Activated CD8-positive, alpha-beta memory T cell treated with anti-CD3 and anti-CD28 coated beads for 48 hours (primary cell): ENCODE results near the gene PRADC1.
A peak's percentile ranks its signal among the peaks of the same experiment; 100 is the strongest.
"Not testable (repeated sequence)": the region's sequence is repeated elsewhere in the genome, so short reads cannot be mapped to it uniquely, and the experiment has no call there.

Source experiments
- DNase-seq, 3 experiments: peaks; one replicate each; pipeline ENCODE4 v3.0.0-alpha.2; 2020; ENCODE audit warnings: low read depth in 2 of 3, low spot score in 2 of 3

The PRADC1 gene

DNA sequence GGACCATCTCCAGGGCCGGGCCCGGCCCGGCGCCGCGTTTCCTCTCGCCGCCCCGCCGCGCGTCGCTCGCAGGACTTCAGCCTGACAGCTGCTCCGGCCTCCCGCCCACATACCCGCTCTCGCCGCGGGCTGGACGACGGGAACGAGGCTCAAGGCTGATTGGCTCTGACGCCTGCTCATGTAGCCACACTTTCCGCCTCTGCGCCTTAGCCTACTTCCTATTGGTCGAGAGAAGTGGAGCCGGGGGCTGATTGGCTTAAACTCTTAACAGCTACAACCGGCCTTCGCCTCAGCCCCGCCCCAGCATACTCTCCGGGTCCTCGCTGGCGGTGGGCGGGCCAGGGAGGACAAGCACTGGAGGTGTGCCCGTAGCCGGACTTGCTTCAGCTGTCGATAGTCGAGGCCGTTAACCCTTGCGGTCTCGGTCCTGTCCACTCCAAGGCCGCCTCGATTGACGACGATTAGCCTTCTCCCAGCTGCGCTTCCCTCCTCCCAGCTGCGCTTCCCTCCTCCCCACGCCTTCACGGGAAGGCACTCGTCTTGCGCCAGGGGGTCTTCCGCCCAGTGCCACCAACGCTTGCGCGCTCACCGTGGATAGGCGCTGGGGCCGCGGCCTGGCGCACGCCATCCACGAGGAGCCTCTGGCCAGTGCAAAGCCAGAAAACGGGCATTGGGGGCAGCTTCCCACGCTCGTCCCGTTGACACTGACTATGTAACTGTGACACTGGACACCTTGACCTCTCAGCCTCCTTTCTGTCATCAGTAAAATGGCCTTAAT, at the start of gene PRADC1:
Gene PRADC1, minus strand, starts transcription at position 86 of the 778 bp plus-strand sequence. Its CDS starts 79 bp downstream, at position 7.
- peak; percentile 78 to 89 (median 84) for DNase-seq

DNA sequence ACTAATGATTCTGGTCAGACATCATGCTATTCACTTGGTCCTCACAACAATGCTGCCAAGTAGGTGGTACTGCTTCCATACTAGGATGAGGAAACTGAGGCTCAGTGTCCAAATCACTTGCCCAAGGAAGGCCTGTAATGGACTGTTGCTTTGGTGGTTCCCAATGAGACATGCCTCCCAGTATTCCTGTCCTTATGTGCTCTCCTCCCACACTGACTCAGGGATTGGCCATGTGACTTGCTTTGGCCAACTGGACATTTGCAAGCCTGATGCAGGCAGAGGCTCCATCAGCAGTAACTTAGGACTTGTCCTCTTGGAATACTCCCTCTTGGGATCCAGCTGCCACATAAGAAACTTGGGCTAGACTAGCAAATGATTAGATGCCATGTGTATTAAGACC, 48.2 kb upstream of the PRADC1 start:
- DNase-seq = no peak

DNA sequence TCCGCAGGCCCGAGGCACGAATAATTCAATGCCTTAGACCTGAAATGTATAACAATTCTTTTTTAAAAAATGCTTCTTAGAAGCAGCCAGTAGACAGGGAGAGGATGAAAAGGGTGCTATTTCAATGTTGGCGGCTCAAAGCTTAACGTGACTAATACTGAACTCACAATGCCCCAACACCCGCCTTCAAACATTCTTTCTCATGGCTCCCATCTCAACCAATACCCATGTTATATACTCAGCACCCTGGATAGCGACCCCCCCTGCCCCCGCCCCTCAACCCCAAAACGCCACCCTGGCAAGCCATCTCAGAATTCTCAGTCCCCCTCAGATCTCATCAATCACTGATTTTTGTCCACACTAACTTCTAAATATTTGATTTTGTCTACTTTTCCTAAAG, 46.8 kb upstream of the PRADC1 start:
- no peak for DNase-seq

DNA sequence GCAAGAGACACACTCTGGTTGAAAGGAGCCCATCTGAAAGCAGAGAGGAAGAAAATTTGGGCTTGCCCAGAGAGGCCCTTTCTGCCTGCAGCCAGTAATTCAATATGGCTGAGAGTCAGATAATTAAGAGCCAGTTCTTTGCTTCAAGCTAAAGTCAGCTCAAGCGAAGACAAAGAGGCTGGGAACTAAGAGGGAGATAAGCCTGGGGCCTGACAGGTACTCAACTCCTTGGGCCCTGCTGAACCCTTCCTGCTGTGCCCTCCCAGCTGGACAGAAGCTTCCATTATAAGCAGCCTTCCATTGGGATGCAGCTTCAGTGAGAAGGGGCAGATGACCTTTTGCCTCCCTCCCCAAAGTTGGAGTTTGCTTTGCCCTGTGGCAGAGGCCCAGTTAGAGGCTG, 39.2 kb upstream of the PRADC1 start:
- no peak for DNase-seq

DNA sequence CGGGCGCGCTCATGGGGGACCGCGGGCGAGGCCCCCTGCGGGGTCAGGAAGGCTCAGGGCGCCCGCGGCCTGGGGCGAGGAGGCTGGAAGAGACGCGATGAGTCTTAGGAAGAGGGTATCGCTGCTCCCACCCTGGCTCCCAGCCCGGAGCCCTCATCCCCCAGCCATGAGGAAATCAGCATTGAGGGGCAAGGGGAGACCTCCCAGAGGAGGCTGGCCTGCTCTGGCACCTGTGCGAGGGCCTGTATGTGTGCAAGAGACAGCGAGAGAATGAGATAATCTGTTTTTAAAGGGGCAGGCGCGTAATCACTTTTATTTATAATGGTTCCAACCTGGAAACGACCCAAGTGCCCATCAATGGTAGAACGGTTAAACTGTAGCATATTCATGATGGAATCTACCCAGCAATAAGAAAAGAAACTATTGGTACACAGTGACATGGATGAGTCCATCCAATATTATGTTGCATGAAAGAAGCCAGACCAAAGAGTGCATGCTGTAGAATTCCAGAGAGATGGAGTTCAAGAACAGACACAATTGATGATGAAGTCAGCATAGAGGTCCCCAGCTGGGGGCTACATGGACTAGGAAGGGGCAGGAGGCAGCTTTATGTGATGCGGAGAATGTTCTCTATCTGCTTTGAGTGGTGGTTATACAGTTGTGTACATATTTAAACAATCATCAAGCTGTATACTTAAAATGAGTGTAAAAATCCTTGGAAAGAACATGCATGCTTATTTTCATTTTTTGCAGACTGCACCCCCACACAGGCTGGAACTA, 36.8 kb upstream of the PRADC1 start:
- DNase-seq = no peak

DNA sequence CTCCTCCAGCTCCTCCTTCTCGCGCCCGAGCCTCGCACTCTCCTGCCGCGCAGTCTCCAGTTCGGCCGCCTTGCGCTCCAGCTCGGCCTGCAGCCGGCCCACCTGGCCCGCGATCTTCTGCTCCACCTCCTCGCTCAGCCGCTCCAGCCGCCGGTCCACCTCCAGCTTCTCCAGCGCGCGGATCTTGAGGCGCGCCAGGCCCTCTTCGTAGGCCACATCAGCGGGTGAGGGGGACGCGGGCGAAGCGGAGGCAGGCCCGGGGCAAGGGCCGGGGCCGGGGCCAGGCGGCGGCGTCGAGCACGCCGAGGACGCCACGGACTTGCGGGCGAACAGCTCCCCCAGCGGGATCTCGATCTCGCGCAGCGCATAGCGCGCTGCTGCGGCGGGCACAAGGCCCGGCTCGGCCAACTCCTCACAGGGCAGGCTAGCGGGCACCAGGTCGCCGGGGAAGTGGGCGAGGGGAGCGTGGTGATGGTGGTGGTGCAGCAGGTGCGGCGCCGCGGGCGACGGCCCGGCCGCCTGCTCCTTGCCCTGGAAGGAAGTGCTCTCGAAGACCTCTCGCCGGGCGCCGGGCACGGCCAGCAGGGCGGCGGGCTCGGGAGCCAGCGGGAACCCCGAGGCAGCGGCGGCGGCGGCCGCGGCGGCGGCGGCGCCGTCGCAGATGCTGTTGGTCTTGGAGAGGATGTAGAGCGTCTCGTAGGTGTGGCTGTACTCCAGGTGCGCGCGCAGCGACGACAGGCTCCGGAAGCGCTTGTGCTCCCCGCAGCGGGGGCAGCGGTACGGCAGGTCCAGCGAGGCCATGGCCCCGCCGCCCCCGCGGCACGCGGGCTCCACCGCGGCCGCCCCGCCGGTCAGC, 36.0 kb upstream of the PRADC1 start:
- peak; percentile 42 to 46 (median 42) for DNase-seq

DNA sequence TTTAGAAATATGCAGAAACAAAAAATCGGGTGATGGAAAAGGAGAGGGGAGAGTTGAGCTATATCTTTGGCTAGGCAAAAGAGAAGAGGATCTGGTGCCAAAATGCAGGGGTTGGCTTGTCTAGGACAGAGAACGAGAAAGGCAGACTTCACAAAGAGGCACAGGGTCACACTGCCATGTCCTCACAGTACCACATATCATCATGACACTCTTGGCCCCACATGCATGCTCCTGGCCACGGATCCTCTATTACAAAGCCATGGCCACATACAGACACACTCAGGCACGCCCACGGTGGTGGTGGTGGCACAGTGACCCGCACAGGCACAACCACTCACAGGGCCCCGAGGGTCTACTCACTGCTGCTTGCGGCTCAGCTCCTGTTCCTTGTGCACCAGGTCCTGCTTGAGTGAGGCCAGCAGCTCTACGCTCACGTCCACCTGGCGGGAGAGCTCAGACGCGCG, 35.4 kb upstream of the PRADC1 start:
- DNase-seq = no peak

DNA sequence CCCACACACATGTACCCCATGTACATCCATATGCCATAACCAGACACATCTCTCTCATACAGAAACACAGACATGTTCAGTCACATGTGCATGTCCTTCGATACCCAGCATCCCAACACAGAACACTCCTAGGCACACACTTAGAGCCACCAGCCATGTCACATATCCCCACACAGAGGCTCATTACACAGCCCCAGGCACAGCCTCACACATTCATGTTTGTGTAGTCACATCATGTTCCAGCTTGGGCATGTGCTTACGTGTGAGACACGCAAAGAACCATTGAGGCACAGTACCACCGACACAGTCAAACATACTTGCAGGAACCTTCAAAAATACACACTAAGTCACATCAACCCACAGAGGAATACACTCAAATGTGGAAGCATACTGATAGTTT, 34.0 kb upstream of the PRADC1 start:
- no peak for DNase-seq

DNA sequence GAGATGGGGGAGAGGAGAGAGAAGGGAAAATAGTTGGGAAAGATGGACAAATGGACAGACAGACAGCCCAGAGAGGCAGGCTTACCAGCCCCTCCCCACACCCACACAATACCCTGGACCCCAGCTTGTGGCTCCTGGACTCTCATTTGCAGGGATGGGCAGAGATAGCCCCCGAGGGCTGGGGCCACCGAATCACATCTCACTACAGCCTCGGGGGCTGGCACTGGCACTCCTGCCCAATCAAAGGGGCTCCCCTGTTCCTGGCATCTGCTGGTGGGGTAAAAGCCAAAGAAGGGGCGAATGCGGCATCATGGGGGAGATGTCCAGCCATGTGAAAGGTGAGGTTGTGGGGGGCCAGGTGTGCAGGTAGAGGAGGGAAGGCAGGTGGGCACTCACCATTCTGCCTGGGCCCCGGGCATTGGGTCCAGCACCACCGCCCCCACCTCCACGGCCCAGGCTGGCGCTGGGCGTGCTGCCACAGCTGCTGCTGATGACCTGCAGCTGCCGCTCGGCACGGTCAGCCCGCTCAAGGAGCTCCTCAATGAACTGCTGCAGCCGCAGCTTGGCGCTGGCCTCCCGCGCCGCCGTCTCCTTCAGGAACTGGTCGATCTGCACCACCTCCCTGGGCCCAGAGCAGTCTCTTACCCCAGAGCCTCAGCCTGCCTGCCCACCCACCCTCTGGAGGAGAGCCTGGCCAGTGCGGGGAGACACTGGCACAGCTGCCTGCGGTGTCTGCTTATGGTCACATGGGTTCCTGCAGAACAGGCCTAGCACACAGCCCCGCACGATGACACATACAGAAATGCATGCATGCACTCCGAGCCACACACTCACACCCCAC, 33.2 kb upstream of the PRADC1 start:
- no peak for DNase-seq

DNA sequence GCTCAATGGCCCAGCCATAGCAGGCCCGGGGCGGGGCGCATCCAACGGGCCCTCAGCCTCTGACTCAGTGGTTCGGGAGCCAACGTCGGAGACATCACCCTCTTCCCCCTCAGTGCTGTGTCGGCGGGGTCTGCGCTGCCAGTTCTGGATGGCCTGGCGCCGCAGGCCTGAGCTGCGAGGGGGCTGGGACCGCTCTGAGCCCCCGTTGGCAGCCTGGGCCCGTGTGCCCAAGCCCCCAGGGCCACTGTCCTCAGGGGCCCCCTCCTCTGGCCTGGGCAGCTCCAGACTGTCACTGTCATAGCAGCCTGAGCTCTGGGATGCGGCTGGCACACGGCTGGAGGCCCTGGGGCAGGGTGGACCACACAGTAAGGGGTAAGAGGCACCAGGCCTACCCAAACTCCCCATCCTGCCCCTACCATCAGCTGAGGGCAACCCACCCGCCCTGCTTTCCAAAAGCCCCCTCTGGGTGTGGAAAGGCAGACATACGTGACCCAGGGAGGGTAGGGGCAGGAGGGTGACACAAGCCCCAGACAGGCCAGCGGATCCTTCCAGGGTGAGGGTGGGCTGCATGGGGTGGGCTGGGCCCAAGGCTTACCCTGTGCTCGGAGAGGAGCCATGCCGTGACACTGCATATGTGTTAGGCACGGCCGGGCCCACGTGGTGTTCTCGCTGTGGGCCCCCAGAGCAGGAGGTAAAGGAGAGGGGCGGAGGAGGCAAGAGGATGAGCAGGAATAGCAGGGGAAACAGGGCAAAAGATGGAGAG, 32.4 kb upstream of the PRADC1 start:
- DNase-seq = no peak

DNA sequence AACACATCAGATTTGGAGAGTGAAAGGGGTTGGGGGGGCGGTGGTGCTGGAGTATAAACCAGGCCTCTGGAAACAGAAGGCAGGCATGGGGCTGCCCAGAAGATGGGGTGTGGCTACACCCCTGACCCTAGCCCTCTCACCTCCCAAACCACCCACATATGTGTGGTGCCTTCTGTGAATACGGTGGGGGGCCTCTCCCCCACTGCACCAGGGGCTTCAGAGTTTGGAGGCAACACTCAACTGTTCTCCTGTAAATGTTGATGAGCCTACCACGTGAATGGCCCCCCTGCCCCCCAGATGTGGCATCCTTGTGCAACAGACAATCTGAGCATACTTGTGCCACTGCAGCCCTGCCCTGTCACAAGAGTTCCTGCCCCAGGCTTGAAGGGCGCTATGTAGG, 31.7 kb upstream of the PRADC1 start:
- no peak for DNase-seq

DNA sequence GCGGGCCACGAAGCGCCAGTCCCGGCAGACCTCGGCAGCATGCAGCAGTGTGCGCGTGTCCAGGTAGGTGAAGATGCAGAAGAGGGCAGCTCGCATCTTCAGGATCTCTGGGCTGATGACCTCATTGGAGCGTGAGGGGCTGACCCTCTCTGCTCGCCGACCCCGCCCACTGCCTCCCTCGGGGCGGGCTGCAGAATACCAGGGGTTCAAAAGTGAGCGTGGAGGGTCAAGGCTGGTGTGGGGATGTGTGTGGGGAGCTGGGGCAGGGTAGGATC, 31.2 kb upstream of the PRADC1 start:
- DNase-seq = no peak

DNA sequence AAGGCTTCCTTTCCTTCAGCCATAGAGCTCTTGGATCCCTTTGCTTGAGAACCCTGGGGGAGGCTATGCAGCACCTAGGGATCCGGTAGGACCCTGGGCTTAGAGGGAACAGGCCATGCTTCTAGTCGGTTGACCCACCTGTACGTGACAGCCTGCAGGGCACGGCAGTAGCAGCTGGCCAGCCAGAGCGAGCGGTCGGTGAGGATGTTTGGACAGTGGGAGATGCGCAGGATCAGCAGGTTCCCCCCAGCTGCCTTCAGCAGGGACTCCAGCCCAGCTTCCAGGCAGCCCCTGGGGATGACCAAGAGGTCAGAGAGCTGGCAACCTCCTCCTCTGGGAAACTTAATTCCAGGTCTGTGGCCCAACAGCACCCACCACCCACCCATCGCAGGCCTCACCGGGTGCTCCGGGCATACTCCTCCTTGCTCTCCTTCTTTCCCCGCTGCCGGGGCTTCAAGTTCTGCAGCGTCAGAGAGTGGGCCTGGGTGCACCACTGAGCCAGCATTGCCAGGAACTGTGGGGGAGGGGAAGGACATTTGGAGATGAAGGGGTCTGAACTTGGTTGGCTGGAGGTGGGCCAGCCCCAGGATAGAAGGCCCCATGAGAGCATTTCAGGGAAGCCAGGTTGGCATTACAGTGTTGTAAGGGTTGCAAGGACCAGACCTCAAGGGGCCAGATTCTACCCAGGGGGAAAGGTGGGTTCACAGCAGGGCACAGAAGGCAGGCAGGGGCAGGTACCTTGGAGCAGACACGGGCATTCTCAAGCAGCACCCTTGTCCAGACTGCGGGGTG, 30.7 kb upstream of the PRADC1 start:
- DNase-seq = no peak

DNA sequence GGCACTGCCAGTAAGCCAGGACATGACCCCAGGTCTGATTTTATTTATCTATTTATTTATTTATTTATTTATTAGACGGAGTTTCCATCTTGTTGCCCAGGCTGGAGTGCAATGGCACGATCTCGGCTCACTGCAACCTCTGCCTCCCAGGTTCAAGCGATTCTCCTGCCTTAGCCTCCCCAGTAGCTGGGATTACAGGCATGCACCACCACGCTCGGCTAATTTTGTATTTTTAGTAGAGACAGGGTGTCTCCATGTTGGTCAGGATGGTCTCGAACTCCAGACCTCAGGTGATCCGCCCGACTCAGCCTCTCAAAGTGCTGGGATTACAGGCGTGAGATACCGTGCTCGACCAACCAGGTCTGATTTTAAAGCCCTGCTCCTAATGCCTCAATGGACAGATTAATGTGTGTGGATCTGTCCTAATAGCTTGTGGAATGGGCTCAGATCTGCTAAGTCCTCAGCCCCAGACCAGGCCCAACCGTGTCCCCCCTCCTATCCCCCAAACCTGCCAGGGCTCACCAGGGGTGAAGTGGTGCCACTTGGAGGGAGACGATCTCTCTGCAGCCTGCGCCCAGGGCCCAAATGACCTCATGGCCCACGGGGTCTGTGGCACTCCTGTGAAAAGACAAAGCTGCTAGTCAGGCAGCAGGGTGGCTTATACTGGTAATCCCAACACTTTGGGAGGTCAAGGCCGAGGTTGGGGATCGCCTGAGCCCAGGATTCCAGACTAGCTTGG, 29.8 kb upstream of the PRADC1 start:
- DNase-seq = not testable (repeated sequence)

DNA sequence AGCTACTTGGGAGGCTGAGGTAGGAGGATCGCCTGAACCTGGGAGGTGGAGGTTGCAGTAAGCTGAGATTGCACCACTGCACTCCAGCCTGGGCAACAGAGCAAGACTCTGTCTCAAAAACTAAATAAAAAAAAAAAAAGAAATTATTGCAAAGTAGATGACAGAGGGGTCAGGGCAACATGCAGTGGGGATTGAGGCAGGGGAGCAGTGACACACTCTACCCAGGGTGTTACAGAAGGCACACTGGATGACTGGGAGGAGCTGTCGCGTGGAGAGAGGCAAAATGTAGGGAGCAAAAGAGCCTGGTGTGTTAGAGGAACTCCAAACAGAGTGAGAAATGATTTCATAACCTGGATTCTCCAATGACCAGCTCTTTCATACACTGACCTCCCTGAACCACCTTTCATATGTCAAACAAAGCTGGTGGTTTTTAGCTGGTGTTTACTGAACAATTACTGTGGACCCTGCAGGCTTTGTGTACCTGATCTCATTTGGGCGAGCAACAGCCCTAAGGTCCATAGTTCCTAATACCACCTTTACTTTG, 29.1 kb upstream of the PRADC1 start:
- DNase-seq = no peak

DNA sequence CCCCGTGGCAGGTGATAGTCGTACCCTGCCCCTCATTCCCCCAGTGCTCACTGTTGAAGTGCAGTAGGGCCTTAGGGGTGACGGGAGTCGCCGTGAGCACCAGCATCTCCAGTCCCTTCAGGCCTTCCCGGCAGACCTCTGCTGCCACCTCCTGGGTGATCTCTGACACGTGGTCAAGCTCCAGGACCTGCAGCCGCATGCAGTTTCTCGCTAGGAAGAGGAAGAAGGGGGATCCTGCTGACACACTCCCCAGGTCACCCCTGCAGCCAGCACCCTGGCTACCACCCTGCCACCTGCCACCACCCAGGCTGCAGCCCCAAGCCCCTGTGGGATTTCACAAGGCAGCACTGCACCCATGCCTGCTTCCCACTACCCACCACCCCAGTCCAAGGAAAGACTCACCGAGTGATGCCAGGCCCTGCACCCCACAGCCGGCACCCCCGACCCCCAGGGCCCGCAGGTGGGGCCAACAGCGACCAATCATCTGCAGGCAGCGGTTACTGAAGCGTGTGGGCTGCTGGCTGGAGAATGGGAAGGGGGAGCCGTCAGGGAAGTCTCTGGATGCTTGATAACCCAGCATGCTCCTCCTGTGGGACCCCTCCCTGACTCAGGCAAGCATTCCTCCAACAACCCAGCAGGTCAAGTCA, 27.4 kb upstream of the PRADC1 start:
- DNase-seq = no peak

DNA sequence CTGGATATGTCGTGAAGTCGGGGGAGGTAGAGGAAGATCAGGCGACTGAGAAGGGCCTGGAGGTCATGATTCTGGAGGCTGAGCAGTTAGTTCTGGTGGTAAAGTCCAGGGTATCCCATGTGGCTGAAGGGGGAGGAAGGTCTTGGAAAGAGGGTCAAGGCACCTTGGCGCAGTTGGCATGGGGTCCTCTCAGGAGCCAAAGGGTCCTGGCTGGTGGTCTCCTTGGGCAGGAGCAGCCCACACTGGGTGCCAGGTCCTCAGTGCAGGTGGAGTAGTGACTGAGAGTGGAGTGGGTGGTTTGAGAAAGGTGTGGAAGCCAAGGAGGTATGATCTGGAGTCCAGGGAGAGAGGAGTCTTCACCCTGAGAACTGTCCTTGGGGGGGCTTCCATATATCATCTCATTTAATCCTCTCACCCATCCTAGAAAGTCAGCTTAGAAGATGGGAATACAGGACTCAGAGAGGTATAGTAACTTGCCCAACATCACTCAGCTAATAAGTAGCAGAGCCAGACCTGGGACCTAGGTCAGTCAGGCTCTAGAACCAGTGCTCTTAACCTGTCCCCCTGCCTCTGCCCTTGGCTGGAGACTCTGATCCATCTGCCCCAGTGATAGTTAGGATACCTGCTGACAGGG, 26.8 kb upstream of the PRADC1 start:
- no peak for DNase-seq
